NCI-H1417 treated with DMSO at 0.1 percent for 48 hours (cell line): ENCODE measurements around the gene POLR3A.

Source experiments
- DNase-seq: peaks from one replicate; lab custom pipeline; 2025; lab: John Stamatoyannopoulos, UW

The POLR3A gene

DNA sequence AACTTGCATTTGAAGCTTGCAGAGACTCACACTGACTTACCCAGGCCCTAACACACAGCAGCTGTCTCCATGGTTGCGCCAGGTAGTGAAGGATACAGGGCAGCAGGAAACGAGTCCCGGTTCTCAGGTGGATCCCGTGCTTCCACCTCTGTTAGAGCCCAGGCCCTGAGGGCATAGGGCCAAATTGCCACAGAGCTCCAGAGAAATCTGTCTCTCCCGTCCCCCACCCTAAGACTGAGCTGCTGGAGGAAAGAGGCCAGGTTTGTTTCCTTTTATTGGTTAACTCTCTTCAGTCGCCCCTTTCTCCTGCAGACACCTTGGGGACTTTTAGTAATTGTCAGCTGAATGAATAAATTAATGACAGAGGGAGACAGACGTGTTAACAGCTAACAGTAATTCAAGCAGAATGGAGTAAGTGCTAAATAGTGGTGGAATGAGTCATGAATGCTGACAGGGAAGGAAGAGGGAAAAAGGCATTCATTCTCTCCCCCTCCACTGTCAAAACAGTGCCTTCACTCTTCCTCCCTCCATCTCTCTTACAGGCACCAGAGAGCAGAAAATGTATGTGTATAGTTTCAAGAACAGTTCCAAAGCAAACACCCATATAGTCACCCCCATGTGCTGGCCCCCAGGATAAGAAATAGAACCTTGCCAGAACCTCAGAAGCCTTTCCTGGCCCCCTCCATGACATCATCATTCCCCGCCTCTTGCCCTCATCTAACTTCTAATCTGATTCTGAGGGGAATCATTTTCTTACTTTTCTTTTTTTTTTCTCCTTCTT, 86.0 kb downstream of the POLR3A start:
- no peak for DNase-seq

DNA sequence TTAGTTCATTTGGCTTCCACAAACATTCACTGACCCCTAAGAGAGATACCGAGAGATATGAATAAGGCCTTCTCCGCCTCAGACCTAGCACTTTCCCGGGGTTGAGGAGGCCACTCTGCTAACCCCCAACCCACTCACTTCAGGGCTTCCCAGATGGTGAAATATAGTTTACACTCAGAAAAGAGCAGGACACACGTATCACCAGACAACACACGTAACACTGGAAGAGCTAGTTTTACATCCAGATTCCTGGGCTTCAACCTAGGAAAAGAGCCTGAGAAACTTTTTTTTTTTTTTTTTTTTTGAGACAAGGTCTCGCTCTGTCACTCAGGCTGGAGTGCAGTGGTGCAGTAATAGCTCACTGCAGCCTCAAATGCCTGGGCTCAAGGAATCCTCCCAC, 87.5 kb downstream of the POLR3A start:
- no peak for DNase-seq

DNA sequence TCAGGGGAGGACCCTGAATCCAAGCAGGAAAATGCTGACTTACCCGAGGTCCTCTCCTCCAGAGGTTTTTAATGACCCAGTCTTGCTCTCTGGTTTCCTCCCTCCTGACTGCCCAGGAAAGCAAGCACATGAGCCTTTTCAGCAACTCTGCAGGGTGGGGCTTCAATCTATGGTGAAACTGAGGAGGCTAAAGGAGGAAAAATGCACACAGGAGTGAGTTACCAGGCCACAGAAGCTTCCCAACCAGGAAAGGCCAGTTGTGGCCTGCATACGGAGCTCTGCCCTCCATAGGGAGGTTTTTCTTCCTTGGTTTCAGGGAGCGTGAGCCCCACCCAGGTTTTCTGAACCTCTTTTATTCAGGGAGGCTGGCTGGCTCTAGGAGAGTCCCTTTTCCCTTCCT, 88.7 kb downstream of the POLR3A start:
- DNase-seq: no peak

DNA sequence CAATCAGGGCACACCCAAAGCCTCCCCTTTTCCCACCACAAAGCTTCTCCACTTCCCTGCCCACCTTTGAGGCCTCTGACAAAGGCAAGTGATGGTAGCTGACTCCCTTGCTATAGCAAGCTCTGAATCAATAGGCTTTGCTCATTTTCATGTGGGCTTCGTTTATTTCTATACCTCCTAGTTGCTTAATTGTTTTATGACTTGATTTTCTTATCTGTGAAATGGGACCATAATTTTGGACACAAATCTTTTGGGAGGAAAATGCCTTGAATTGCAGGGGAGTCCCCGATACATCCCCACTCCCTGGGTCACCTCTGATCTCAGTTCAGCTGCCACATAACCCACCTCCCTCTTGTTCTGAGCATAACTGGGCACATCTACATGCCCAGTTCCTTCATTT, 89.1 kb downstream of the POLR3A start:
- DNase-seq: no peak

DNA sequence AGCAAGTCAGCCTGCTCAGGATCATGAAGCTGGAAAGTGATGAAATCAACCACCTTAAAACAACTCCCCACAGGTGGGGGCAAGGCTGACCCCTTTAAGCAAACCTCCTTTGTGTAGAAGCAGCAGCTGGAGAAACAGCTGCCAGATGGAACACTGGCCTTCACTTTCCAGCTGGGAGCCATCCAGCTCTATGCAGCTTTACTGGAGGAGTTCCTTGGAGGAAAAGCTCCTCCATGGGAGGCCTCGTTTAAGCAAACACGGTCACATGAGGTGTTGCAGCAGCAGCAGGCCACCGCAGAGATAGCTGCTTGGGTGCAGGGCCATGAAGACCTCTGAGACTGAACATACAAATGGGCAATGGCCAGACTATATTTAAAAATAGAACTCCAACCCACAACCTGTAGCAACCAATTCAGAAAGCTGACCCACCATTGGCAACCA, 89.7 kb downstream of the POLR3A start:
- no peak for DNase-seq

DNA sequence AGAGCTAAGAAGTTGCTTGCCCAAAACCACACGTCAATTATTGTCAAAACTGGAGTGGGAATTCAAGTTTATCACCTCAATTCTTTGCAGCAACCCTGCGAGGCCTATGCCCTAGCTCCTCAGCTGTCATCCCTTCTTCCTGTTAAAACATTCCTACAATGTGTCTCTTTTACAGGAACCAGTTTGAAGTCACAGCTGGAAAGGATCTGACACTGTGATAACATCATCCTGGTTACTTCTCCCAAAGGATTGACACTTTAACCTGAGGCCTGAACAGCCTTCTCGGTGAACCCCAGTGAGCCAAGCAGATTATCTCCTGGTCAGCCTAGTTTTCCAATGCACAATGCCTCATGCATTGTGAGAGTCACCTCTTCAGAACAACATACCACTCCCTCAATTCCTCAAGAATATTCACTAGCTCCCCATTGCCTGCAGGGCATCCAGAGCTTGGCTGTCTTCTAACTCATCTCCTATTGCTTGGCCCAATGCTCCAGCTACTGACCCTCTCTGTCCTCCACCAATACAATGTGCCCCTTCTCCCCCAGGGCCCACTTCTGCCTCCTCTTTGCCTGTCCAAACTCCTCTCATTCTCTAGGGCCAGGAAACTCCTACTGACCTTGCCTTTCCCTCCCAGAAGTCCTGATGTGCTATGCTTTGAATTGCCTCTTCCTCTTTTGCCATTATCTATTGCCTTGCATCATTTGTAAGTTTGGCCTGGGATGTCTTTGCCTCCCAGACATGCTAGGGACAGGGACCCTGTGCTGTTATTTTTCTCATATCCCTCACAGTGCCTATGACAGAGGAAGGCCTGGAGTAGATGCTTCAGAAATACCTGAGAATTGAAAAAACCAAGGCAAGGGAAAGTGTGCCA, 92.4 kb downstream of the POLR3A start:
- no peak for DNase-seq

DNA sequence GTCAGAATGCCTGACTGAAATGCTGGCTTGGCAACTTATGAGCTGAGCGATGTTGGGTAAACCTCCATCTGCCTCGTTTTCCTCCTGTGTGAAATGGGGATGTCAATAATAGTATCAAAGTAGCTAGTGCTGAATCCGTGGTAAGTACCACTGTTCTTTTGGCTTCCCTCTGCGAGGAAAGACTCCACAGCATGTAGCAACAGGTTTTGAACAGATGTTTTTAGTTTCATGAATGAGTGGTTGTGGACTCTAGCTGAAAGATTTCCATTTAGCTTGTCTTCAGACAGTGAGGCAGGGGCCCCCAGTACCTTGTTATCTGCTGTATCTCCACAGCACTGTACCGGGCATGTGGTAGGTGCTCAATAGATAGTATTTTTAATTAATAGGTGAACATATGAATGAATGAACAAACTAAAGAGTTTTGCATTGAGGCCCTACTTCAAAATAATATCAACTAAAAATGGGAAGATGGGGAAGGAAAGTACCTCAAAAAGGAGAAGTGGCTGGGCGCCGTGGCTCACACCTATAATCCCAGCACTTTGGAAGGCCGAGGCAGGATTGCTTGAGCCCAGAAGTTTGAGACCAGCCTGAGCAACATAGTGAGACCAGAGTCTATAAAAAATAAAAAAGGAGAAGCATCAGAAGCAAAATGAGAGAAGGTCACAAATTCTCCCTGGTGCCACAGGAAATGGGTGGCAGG, 97.1 kb downstream of the POLR3A start:
- no peak for DNase-seq

DNA sequence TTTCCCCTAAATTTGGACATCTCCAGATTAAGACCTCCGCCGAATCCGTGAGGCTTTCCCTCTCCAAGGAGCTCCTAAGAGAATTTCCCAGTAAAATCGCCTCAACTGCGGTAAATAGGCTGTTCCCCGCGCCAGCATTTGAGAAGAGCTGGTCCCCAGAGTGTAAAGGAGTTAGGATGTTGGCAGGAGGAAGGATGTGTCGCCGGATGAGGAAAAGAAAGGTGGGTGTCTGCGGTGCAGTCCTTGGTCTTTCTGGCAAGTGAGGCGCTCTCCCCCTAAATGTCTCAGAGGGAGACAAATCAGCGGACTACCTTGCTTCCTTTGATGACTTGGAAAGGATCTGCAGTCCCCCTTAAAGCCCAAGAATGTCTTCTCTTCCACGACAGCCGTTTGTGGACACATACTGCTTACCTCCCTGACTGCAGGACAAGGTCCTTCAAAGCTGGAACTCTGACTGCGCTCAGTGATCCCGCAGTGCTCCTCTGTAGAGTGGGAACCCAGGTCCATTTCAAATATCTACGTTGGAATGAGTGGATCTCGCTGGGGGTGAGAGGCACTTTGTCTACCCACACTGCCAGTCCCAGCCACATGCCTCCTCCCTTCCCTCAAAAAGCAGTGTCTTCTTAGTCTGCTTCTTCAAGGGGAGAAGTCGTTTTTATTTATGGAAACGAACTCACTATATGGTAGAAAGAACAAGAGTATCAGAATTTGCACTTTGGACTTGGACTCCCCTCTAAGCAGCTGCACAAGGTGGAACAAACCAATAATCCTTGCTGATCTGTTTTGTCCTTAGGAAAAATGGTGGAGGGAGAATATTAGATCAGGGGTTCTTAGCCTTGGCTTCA, 101.7 kb downstream of the POLR3A start:
- DNase-seq: no peak

DNA sequence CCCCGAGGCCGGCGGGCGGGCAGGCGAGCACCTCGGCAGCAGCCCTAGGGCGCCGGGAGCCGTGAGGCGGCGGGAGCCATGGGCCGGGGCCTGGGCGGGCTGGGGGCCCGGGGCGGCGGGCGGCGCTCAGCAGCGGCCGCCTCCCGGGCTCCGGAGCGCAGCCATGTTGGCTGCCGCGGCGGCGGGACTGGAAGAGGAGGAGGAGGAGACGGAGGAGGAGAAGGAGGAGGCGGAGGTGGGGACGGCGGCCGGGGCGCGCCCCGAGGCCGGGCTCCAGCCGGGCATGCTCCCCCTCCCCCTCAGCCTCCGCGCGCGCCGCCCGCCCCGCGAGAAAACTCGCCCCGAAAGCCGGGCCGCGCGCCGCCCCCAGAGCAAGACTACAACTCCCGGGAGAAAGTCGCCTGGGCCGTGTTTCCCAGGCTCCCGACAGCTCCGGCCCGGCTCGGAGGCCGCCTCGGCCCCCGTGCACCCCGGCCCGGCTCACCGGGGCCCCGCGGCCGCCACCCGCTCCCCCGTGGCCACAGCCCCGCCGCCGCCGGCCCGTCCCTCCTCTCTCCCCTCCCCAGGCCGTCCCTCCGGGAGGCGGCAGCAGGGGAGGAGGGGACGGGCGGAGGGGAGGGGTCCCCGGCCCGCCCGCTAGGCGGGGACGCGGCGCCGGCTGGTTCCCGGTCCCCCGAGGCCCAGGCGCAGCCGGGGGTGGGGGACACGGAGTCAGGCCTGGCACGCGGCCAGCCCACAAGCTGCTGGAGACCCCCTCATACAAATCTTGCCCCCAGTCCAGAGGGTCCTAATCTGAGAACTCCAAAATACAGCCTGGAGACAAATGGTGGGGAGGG, 102.5 kb downstream of the POLR3A start, which contains the start of gene DLG5:
Gene DLG5 (minus strand): TSS at position 190 of the 836 bp plus-strand sequence. CDS start 235 bp downstream, outside the sequence.
- no peak for DNase-seq

DNA sequence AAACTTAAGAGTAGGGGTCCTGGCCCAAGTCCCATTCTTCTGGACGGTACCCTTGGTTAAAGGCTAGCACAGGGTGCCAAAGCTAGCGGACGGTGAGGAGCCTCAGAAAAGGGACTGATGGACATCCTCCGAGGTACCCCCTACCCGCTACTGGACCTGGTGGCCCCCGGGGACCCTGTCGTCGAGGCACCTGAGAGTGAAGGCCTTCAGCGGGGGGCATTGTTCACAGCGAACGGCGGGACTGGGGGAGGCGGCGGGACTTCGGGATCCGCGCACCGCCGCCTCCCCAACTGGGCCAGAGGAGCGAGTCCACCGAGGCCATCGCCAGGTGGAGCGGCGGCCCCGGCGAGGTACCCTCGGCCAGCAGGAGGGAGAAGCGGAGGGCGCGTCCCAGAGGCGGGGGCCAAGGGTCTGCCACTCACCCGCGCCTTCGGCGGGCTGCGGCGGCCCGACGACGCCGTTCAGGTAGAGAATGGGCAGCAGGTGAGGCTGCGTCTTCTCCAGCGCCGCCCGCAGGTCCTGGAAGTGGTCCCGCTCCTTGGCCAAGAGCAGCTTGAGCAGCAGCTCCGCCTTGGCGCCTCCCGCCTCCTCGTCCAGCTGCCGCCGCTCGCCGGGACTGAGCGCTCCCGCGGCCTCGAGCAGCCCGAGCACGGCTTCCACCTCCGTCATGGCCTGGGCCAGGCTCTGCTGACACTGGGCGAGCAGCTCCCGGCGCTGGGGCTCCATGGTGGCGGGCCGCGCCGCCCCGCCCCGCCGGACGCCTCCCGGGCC, 103.3 kb downstream of the POLR3A start:
- DNase-seq: no peak

DNA sequence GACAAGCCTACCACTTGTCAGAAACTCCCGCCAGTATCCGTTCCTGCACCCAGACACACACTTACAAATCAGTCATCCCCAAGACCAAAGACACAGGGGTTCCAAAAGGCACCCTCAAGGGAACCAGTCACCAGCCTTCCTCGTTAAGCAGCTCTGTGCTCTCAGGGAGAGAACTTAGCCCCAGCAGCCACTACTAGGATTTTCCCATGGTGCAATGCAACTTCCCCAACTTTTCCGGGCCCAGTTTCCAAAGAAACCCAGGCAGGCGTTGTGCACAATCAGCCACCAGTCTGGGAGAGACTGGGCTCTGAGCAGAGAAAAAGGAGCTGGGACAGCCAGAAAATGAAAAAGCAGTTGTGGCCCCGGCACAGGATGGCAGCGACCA, 103.9 kb downstream of the POLR3A start:
- DNase-seq: no peak

DNA sequence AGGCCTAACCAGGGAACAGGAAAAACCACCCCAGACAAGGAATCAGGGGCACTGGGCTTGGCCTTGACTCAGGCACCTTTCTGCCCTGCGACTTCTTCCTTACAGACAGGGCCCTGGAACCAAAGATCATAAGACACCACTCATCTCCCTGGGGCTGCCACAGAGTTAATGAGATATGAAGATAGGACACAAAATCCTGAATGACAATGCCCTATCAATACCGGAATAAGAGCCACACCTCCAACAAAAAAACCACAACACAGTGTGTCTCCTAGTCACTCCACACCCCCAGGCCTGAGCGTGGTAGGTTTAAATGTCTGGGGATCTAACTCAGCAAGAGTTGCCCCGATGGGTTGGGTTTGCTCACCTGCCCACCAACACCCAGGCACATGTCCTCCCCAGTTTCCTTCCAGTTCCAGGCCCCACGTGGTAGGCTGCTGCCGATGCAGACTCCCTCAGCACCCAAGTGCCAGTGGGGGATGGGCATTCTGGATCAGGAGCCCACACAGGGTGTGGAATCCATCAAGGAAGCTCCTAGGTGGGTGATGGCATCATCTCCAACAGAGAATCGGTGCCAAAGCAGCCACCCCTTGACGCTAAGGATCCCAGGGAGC, 106.6 kb downstream of the POLR3A start:
- DNase-seq: no peak

DNA sequence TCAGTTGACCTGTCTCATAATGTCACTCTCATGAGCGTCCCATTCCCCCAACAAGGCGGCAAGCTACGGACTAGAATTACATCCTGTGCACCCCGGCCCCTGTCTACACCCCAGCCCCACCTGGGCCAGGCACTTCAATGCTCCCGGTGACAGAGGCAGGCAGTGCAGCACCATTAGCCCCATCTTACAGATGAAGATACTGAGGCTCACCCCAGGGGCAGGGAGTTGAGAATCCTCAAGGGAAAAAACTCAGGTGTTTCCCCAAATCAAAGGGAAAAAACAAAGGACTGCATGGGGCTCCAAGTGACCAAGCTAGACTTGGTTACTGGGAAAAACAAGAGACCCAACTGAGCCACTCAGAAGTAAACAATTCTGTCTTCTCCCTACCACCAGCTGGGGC, 107.3 kb downstream of the POLR3A start:
- no peak for DNase-seq

DNA sequence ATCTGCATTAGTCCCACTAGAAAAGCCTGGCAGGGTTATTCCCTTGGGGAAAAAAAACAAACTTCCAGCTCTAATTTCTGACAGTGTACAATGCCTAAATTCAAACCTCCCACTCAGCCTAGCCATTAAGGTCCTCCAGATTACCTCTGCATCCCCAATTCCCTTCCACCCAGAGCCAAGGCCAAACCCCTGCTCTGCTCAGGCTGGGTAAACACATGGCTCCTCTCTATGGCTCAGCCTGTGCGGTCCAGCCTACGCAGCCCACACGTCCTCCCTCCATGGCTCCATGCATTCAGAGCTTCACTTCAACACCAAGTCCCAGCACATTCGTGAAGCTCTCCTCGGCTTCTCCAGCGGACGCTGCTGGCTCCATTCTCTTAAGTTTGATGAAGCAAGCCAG, 107.9 kb downstream of the POLR3A start:
- no peak for DNase-seq

DNA sequence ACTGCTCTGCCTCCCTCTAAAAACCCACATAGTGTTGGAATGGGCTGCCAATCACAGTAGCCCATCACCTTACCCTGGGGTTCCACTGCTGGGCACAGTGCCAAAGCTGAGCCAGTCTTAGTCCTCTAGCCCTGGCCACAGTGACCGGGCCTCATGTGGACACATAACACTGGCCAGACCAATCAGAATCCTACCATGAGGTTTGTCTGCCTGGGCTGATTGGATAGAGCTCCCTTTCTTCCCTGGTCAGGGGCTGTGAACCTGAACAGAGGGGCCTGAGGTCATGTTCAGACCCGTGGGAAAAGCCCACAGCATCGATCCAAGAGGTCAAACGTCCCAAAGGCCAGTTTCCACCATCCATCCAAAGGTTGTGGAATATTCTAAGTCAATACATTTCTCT, 108.8 kb downstream of the POLR3A start:
- DNase-seq: no peak

DNA sequence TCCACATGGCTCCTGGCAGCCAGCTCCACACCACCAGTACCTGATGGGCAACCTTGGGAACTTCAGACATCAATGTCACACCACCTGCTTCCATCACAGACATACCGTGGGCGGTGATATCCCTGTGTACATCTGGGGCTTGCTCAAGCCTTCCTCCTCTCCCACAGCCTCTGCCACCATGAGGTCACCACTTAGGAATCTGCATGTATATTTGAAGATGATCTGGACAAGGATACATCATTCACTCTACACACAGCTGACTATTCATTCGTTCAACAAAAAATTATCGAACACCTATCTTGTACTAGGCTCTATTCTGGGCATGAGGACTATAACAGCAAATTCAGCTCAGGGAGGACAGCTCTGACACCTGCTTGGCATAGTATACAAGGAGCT, 109.6 kb downstream of the POLR3A start:
- DNase-seq: no peak
